ENCODE data around the gene ZSCAN2. TPM values are rescaled to one million over a fixed set of nuclear protein-coding genes. Genes with fewer than 3 reads are reported as not detected.

ZSCAN2 gene
- total and polyA plus RNA-seq, 2 of the 4 experiments (the other 2 are of a cell fraction): 10.4 to 18.3 TPM

- no peak overlapping the region for H4K91ac ChIP-seq (ENCODE audit: insufficient read depth, low read depth, low read length)
- no peak overlapping the region for H3K23ac ChIP-seq (ENCODE audit: low read depth, low read length)
- H2BK15ac ChIP-seq (ENCODE audit: low read depth, low read length): no peak overlapping the region
- H3K14ac ChIP-seq (replicated peaks; ENCODE audit: low read depth, low read length): no peak overlapping the region
- no peaks in the 10 kb centered on the region for H4K20me1 ChIP-seq (ENCODE audit: insufficient read depth, low read length)
- in situ Hi-C loops (cut with MboI; ENCODE audit: low sequenced_read_pairs): no loop called here
- H2AK9ac ChIP-seq (replicated peaks; ENCODE audit: low read depth, low read length, poor library complexity): no peak overlapping the region
- H3K27ac ChIP-seq (ENCODE audit: insufficient read depth, low read length): no peak overlapping the region
- no TSS peak for BruUV-seq (replicated peaks)
- no peak overlapping the region for H2AFZ ChIP-seq (replicated peaks; ENCODE audit: low read length, poor library complexity)
- H4K8ac ChIP-seq (ENCODE audit: low read depth in 2 of 2, low read length in 2 of 2): no peak overlapping the region
- H2BK120ac ChIP-seq (ENCODE audit: low read depth, low read length): no peak overlapping the region
- no peak overlapping the region for H2BK5ac ChIP-seq (ENCODE audit: low read depth, low read length, poor library complexity, severe bottlenecking)
- H3K27me3 ChIP-seq (ENCODE audit: control insufficient read depth, insufficient read depth, low read length): no peaks in the 10 kb centered on the region
- H3K18ac ChIP-seq (ENCODE audit: low read depth, low read length): no peak overlapping the region
- H3K79me1 ChIP-seq (ENCODE audit: low read depth in 1 of 2, low read length in 2 of 2): peaks cover 19 to 21% of the 10 kb centered on the region in 2 experiments
- no peaks in the 10 kb centered on the region for H3K4me1 ChIP-seq (ENCODE audit: control insufficient read depth, insufficient read depth, low read length)
- H3K9me3 ChIP-seq (ENCODE audit: control insufficient read depth, insufficient read depth, low read length): peaks cover 28% of the 10 kb centered on the region
- ATAC-seq (ENCODE audit: low read depth) (no peak), DNase-seq (no peak)
- H3K56ac ChIP-seq (ENCODE audit: extremely low read depth, insufficient read depth, low read length): no peak overlapping the region
- dilution Hi-C loops (cut with HindIII; ENCODE audit: low sequenced_read_pairs, unreplicated experiment): no loop called here
- no peak overlapping the region for H2BK20ac ChIP-seq (ENCODE audit: low read depth, low read length)
- 100% methylated on average over 1 of the region's 8 CpGs; no CpG with 5 or more reads in 1 of the 2 experiments for WGBS, 2 experiments (ENCODE audit: extremely low coverage in 2 of 2, insufficient read length in 1 of 2)
- H3K4ac ChIP-seq (ENCODE audit: low read depth, low read length): no peak overlapping the region
- H4K5ac ChIP-seq (ENCODE audit: low read depth, low read length): no peak overlapping the region
- H3K4me3 ChIP-seq (ENCODE audit: insufficient read depth, low read depth, low read length): no peak overlapping the region
- intact Hi-C loops (cut with micrococcal nuclease): no loop called here
- H3K4me2 ChIP-seq (ENCODE audit: low read depth, low read length): no peak overlapping the region
- H3K9me1 ChIP-seq (ENCODE audit: insufficient read depth, low read length): no peaks in the 10 kb centered on the region
- peaks cover 33% of the 10 kb centered on the region for H3K36me3 ChIP-seq (ENCODE audit: control insufficient read depth, insufficient read depth, low read length)
- H3K9ac ChIP-seq (ENCODE audit: low read depth, low read length): no peak overlapping the region
- H2AK5ac ChIP-seq (ENCODE audit: low read depth, low read length): no peak overlapping the region
- TF ChIP-seq RAD21 (IDR thresholded peaks at IDR 0.05; ENCODE audit: low read length): no peak
- no peak for TF ChIP-seq POLR2A (IDR thresholded peaks at IDR 0.05; ENCODE audit: low read depth, low read length)
- no peak for TF ChIP-seq CHD1 (IDR thresholded peaks at IDR 0.05; ENCODE audit: low read depth, low read length)
- no peak for TF ChIP-seq BHLHE40 (IDR thresholded peaks at IDR 0.05; ENCODE audit: low read depth, low read length)
- TF ChIP-seq MXI1 (IDR thresholded peaks at IDR 0.05; ENCODE audit: borderline replicate concordance, low read depth, low read length): no peak
- ChIA-PET CTCF (no interaction called here), POLR2A (ENCODE audit: unreplicated experiment) (no interaction called here)
Measured at GRCh38 chr15:84620626-84621025, 19.8 kb downstream of the ZSCAN2 start.

All from IMR-90 (cell line).